GM13977 (cell line): Measurements from ENCODE around the gene INF2.

Experiments used
- DNase-seq: peaks from one replicate; pipeline ENCODE4 v3.0.0; 2012; ENCODE audit warnings: low spot score
- in situ Hi-C: fragments of 300-500 bp; cut with MboI; formaldehyde crosslinking; loops from one replicate; pipeline ENCODE4 v1.12.0; 2022; ENCODE audit warnings: low sequenced_read_pairs, low pct_unique_long_range_greater_than_20kb, mixed read lengths, inconsistent platforms; ENCODE audit not compliant: unreplicated experiment
- TF ChIP-seq, protein P1 (sequence below): IDR thresholded peaks from 2 replicates; pipeline ENCODE4 v1.5.1; 2012; ENCODE audit warnings: mild to moderate bottlenecking, control low read depth; ENCODE audit not compliant: insufficient read depth; ENCODE audit errors: extremely low read depth, missing control alignments

INF2 gene

DNA sequence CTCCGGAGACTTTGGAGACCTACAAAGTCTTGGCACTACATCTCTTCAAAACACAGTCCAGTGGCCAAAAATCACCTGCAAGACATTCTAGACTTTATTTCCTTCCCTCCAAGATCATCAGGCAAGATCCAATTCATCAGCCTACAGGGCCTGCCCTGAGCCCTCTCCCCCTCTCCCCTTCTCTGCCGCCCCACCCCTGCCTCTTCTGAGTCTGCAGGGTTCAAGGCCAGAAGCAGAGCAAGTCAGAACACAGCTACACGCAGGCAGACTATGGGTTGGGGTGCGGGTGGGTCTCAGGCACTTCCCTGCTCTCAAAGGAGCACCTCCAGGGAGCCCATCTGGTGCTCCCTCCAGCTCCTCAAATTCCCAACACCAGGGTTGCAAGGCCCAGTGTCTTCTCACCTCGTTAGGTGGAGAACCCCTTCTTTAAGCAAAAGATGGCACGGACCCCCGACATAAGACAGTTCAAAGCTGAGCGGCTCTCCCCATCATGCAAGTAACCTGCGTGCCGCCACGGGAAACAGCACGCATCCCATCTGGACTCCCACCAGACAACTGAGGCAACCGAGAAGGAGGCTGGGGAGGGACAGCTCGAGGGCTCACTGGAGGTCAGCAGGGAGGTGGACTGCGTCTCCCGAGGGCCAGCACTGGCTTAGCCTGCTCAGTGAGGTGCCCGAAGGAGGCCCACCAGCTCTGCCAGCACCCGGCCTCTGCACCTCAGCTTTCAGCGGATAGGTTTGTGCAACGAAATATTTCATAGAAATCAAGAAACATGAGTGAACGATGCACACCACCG is 5.6 kb upstream of the INF2 start:
- TF ChIP-seq, protein P1, sequence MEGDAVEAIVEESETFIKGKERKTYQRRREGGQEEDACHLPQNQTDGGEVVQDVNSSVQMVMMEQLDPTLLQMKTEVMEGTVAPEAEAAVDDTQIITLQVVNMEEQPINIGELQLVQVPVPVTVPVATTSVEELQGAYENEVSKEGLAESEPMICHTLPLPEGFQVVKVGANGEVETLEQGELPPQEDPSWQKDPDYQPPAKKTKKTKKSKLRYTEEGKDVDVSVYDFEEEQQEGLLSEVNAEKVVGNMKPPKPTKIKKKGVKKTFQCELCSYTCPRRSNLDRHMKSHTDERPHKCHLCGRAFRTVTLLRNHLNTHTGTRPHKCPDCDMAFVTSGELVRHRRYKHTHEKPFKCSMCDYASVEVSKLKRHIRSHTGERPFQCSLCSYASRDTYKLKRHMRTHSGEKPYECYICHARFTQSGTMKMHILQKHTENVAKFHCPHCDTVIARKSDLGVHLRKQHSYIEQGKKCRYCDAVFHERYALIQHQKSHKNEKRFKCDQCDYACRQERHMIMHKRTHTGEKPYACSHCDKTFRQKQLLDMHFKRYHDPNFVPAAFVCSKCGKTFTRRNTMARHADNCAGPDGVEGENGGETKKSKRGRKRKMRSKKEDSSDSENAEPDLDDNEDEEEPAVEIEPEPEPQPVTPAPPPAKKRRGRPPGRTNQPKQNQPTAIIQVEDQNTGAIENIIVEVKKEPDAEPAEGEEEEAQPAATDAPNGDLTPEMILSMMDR = no peak
- no peak for DNase-seq
- in situ Hi-C loops = no loop called here

DNA sequence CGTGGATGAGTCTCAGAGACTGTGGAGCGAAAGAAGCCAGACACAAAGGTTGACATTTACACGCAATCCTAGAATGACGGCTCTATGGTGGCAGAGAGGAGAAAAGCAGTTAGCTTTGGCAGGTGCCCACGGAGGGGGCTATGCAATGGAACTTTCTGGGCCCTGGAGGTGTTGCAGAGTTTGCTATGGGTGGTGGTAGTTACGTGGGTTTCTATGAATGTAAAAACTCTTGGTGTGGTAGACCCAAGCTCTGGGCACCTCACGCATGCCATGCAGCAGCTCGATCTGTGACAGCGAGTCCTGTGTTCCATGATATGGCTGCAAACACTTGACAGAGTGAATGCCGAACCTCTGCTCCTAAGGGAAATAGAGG is 5.0 kb upstream of the INF2 start:
- DNase-seq = no peak
- in situ Hi-C loops = no loop called here
- TF ChIP-seq, protein P1 = no peak

DNA sequence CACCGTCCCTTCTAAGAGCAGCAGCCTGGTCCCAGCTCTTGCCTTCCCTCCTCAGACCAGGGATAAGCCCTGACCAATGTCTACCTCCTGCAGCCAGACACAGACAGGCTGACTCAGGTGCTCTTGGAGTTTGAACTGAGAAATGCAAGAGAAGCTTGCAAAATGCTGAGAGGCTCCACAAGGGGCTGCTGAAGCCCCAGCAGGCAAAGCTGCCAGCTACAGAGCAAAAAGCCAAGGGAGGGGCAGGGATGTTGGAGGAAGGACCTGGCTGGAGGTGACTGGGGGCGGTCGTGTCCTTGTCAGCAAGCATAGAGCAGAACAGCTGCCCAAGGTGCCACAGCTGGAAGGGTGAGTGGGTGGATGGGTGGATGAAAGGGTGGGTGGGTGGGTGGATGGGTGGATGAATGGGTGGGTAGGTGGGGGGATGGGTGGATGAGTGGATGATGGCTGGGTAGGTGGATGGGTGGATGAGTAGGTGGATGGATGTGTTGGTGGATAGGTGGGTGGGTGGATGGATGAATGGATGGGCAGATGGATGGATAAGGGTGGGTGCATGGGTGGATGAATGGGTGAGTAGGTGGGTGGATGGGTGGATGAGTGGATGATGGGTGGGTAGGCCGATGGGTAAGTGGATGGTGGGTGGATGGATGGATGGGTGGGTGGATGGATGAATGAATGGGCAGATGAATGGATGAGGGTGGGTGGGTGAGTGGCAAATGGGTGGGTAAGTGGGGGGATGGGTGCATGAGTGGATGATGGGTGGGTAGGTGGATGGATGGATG is 4.0 kb upstream of the INF2 start:
- in situ Hi-C loops = no loop called here
- TF ChIP-seq, protein P1 = peak; percentile 7
- no peak for DNase-seq

DNA sequence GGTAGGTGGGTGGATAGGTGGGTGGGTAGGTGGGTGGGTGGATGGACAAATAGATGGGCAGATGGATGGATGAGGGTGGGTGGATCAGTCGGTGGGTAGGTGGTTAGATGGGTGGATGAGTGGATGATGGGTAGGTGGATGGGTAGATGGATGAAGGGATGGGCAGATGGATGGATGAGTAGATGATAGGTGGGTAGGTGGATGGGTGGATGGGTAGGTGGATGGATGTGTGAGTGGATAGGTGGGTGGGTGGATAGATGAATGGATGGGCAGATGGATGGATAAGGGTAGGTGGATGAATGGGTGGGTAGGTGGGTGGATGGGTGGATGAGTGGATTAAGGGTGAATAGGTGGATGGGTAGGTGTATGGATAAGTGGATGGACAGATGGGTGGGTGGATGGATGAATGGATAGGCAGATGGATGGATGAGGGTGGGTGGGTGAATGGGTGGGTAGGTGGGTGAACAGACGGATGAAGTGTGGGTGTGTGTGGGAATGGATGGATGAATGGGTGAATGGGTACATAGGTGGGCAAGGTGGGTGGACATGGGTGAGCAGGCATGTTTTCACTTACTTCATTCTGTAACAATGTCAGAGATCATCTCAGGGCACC is 3.3 kb upstream of the INF2 start:
- DNase-seq = no peak
- in situ Hi-C loops = no loop called here
- TF ChIP-seq, protein P1 = no peak

DNA sequence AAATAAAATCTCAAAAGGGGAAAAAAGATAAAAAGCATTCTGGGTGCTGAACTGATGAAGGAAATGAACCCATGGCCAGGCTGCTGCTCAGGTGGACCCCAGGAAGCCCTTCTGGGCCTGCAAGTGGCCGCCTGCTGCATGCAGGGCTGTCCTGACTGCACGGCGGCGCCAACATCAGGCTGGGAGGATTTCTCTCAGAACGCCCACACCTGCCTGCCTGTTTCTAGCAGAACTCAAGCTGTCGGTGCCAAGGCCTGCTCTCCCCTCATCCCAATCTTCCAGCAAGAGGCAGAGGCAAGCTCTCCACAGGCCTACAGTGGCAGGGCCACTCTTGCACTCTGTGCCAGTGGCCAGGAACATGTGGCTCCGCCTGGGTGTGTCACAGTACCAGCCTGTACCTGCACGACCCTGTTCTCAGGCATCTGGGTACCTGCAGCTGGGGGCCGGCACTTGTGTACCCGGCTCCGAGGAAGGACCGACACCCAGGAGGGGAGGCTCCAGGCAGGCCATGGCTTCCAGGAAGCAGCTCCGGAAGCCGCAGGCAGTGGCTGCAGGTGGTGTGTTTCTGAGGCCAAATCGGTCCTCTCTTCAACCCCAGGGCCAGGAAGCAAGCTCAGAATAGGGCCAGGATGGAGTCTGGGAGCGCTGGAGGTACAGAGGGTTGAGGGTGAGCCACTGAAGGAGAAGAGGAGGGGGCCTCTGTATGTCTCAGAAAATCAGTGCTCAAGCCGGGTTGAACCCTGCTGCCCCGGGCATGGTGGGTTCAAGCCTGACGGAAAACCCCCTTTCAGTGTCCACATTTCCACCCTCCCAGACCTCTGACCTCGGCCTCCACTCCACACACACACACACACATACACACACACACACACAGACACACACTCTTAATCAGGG is 2.5 kb upstream of the INF2 start:
- TF ChIP-seq, protein P1 = peak; percentile 0
- in situ Hi-C loops = no loop called here
- DNase-seq = no peak
